HuH-7 (cell line): ENCODE data around the gene CRADD.
"Not testable (repeated sequence)": the region's sequence is repeated elsewhere in the genome, so short reads cannot be mapped to it uniquely, and the experiment has no call there.

Experiments used
- DNase-seq: peaks from one replicate; pipeline ENCODE4 v3.0.0; 2011; ENCODE audit warnings: low spot score

The CRADD gene

DNA sequence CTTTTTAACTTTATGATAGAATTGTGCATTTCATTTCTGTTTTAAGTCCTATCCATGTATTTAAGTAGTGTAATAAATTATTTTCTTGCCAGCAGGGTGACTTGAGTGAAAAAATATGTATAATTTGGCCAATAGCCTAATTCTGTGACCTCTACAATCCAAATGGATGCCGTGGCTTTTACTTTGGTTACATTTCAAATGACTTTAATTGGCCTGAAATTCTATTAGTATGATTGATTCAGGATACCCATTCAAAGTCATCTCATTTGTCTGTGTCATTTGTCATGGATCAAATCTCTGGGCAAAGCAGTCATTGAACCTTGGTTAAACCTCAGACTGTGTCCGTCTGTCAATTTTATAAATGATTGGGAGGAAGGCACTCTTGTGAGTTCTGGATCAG is 29.6 kb downstream of the CRADD start:
- no peak for DNase-seq

DNA sequence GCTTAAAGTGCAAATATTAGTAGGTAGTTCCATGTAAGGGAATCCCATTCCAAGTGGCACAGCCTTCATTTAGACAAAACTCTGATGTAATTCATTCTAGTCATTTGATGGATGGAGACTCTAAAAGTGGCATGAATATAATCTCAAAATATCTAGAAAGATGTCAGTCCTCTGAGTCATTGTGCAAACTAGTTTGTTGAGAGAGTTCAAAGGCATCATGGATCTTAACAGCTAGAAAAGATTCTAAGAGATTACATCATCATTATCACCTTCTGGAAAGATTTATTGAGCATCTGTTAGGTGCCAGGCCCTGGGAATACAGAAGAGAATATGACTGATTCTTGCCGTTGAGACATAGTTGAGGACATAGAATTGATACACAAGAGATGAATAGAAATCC is 30.7 kb downstream of the CRADD start:
- DNase-seq: no peak

DNA sequence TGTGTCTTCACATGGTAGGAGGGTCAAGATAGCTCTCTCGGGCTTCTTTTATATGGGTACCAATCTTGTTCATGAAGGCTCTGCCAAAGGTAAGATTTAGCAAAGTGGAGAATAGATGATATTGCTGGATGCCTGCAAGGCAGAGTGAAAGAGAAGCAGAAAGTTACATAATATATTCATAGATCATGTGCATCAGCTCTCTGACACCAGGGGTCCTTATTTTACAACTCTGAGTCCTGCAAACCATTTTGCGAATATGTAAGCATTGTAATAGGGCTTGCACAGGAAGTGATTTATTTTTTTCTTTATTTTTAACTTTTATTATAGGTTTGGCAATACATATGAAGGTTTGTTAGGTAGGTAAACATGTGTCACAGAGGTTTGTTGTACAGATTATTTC is 31.8 kb downstream of the CRADD start:
- no peak for DNase-seq

DNA sequence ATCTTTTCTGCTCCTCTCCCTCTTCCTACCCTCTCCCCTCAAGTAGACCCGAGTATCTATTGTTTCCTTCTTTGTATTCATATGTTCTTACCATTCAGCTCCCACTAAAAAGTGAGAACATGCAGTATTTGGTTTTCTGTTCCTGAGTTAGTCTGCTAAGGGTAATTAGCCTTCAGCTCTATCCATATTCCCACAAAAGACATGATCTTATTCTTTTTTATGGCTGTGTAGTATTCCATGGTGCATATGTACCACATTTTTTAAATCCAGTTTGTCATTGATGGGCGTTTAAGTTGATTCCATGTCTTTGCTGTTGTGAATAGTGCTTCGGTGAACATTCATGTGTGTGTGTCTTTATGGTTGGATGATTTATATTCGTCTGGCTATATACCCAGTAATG is 32.2 kb downstream of the CRADD start:
- DNase-seq: no peak

DNA sequence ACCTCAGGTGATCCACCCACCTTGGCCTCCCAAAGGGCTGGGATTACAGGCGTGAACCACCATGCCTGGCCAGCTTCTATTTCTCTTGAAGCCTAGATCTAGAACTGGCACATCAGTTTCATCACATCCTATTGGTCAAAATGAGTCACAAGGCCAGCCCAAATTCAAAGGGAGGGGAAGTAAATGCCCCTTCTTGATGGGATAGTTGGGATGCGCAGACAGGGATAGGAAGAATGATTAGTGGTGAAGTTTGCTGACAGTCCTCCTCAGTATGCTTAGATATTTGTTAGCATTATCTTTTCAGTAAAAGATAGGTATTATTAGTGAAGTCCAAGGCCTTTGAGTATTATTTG is 33.4 kb downstream of the CRADD start:
- no peak for DNase-seq

DNA sequence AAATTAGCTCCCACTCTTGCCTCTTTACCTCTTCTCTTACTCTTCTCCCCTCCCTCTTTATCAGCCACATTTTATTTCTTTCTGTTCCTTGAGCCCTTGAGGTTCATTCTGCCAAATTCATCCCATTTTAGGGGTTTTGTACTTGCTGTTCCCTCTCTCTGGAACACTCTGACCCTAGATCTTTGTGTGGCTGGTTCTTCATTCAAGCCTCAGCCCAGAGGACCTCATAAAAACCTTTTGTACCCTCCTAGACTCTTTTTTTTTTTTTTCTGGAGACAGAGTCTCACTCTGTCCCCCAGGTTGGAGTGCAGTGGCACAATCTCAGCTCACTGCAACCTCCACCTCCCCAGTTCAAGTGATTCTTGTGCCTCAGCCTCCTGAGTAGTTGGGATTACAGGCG is 34.3 kb downstream of the CRADD start:
- not testable (repeated sequence) for DNase-seq

DNA sequence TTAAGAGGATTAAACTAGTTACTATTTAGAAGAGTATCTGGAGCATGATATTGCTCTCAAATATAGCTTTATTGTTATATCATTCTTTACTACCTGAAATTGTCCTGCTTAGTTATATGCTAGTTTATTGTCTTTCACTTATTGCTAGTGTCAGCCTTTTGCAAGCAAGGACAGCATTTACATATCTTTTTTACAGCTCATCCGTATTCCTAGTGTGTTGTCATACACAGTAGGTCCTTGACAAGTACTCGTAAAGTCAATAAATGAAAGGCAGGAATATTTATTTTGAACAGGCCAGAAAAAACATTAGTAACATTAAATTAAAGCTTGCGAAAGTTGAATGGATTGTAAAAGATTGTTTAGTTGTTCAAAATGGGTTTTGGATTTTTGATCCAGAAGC is 35.0 kb downstream of the CRADD start:
- no peak for DNase-seq

DNA sequence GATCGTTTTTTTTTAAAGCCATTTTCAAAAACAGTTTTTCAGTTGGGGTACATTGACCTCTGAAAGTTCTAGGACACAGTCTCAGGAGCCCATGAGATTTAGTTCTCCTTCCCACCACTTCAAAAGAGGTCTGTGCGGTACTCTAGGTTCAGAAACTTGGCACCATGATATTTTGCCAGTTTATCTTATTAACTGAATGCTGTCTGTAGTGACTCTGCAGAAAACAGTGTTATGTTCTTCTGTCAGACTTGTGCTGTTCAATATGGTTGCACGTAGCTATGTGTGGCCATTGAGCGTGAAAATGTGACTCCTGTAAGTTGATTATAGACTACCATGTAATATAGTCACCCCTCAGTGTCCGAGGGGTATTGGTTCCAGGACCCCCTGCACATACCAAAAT is 35.9 kb downstream of the CRADD start:
- no peak for DNase-seq

DNA sequence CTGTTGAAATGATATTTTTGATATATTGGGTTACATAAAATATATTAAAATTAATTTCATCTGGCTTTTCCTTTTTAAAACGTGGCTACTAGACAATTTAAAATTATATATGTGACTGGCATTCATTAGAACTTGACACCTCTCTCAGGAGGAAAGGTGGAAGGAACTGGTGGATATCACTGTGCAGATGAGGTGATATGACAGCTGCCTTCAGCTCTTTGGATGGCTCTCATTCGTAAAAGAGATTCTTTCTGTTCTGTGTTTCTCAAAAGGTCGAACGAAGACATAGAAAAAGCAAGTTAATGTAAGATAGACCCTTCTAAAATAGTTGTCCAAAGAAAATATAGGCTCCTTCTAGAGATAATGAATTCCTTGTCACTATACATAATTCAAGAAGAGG is 36.6 kb downstream of the CRADD start:
- DNase-seq: no peak

DNA sequence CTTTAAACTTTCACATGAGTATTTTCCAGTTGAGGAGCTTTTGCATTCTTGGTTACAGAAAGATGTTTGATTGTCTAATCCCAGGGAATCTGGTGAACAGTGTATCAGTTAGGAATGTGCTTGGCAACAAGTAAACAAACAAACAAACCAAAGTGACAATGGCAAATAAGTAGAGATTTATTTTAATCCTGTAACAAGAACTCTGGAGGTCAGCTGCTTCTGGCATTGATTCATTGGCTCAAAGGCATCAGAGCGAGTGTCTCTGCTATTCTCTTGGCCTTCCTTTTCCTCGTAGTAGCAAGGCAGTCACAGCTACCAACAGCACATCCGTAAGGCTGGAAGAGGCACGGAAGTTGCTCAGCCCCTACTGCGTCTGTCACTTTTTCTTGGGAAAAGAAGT is 37.2 kb downstream of the CRADD start:
- DNase-seq: no peak

DNA sequence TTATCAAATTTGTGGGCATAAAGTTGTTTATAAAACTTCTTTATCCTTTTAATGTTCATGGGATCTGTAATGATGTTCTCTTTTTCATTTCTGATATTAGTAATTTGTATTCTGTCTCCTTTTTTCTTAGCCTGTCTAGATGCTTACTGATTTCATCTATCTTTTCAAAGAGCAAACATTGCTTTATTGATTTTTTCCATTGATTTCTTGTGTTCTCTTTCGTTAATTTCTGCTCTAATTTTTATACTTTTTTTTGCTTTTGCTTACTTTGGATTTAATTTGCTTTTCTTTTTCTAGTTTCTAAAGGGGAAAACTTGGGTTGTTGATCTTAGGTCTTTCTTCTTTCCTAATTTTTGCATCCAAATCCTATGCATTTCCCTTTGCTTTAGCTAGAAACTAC is 42.5 kb downstream of the CRADD start:
- DNase-seq: no peak

DNA sequence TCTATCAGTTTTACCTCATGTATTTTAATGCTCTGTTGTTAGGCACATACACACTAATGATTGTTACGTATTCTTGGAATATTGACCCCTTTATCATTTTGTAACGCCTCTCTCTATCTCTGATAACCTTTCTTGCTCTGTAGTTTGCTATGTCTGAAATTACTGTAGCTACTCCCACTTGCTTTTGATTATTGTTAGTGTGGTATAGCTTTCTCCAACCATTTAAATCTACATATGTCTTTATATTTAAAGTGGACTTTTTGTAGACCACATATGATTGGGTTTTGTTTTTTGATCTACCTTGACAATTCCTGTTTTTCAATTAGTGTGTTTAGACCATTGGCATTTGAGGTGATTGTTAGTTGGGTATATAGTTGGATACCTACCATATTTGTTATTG is 43.4 kb downstream of the CRADD start:
- no peak for DNase-seq

DNA sequence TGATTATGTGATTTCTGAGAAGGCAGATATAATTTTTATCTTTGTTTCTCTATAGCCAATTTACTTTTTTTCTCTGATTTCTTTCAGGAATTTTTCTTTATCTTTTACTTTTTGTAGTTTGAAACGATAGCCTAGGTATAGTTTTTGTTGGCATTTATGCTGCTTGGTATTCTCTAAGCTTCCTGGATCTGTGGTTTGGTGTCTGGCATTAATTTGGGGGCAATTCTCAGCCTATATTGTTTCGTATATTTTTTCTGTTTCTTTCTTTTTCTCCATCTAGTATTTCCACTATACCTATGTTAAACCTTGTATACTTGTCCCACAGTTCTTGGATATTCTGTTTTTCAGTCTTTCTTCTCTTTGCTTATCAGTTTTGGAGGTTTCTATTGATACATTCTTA is 45.0 kb downstream of the CRADD start:
- no peak for DNase-seq

DNA sequence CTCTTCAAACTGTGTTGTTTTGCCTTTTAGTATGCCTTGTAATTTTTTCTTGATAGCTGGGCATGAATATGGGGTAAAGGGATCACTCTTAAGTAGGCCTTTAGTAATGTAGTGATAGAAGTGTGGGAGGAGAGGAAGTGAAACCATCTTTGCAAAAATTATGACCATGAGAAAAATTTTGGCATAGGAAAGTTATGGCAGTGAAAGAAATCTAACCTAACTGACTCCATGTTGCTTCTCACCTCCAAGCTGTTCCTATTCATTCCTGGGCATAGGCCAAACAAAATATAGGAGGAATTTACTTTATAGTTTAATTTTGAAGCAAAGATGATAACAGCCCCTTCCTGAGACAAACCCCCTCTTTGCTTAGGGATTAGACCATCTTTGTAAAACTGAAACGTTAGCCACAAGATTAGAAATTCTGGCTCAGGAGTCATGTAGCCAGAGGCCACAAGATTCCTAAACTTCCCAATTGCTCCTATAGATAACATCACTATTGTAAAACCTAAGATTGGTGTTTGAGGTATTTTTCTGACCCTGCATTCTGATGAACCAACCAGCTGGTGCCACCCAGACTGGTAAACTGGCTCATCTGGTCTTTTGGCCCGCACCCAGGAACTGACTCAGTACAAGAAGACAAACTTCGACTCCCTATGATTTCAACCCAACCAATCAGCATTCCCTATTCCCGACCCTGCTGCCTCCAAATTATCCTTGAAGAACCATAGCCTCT is 45.8 kb downstream of the CRADD start:
- no peak for DNase-seq

DNA sequence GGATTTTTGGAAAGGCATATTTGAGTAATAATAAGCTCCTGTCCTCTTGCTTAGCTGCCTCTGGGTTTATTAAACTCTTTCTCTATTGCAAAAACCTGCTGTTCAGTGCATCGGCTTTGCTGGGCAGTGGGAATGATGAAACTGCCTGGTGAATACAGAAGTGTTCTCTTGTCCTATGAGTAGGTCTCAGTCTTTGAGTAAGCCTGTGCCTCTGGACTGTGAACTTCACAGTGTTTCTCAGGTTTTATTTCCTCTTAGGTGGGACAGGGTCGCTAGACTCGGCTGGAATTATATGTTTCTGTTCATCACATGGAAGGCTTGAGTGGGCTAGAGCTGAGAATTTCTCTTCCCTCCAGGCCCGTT is 46.4 kb downstream of the CRADD start:
- no peak for DNase-seq

DNA sequence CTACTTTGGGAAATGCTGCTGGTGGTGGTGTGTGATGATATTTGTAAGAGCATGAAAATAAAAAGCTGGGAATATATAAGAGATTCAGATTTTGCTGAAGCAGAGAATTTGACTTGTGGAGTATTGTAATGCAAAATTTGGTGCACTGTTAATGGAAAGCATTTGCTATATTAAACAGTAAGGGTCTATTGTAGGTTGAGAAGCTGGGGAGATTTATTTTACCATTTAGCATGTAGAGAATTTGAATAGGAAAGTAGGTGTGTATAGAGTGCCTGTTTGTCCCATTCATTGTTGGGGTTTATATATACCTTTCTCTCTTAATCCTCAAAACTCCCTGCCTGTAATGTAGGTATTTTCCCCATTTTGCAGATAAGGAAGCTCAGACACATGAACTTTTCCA is 48.4 kb downstream of the CRADD start:
- no peak for DNase-seq

DNA sequence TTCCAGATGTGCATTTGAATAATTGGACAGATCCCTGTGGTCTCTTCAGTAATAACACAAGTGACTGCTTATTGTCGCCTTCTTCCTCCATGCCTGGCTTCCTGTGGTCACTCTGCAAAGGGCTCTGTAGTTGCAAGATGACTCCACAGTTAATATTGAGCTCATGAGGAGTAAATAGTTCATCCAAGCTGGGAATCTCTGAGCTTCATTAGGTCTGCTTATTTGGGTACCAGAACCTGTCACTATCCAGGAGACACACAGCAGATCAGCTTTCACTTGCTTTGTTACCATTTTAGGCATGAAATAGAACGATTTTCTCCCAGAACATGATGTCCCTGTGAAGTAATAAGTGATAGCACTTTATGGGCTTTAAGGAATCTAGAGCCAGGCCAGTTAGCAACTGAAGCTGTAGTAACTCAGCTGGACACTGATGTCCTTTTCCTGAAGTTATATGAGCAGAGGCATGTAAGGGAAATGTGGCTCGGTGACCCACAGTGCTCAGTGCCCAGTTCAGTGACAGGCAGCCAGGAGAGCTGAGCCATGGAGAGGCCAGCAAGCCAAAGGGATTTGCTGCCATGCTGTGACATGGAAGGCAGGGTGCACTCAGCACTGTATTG is 50.1 kb downstream of the CRADD start:
- DNase-seq: no peak

DNA sequence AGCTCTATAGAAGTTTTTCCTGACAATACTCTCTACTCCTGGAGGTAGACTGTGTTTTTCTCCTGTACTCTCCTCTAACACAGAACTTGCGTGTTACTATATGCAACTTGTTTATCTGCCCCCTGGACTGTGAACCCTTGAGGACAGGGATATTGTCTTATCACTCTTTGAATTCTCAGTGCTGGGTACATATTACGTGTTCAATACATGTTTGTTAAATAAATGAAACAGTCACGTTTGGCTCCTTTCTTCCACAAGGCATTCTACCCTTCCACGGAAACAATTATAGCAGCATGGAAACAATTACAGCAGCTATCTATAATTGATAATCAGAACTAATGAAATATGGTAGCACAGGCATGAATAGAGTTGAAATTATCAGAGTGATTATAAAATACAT is 50.7 kb downstream of the CRADD start:
- no peak for DNase-seq

DNA sequence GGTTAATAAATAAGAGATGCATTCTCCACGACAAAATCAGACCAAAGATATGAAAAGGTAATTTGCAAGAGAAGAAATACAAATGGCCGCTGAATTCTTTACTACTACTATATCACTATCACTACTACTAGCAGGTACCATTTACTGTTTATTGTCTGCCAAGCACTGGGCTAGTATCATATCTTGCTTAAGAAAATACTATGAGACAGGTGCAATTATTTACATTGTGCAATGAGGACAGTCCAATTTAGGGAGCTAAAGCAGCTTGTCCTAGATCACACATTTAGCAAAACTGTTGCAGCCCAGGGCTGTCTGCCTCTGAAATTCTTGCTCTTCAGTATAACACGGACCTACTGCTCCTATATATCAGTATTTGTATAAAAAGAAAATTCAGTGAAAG is 52.8 kb downstream of the CRADD start:
- DNase-seq: no peak

DNA sequence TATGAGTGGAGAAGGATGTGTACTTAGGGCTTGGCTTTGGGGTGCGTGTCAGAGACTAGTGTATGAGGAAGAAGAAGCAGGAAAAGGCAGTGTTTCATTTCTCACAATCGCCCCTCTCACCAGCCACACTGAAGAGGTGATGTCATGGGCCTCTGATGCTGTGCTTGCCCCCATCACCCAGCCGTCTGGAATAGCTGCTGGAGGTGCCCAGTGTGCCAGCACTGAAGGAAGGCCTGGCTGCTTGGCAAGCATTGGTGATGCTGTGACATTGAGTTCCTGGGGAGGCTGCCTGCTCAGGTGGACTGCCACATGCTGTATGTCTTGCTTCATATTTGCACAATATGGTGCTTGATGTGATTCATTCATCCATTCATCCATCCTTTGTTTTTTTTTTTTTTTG is 56.2 kb downstream of the CRADD start:
- no peak for DNase-seq

DNA sequence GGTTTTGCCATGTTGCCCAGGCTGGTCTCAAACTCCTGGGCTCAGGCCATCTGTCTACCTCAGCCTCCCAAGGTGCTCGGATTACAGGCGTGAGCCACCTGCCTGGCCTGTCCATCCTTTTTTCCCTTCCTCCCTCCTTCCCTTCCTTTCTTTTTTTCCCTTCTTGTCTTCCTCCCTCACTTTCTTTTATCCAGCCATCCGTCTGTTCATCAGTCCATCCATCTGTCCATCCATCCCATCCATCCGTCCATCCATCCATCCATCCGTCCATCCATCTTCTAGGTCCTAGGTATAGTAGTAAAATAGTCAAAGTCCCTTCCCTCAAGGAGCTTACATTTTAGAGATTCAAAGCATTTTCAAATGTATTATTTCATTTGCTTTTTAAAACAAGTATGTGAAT is 56.8 kb downstream of the CRADD start:
- DNase-seq: no peak

DNA sequence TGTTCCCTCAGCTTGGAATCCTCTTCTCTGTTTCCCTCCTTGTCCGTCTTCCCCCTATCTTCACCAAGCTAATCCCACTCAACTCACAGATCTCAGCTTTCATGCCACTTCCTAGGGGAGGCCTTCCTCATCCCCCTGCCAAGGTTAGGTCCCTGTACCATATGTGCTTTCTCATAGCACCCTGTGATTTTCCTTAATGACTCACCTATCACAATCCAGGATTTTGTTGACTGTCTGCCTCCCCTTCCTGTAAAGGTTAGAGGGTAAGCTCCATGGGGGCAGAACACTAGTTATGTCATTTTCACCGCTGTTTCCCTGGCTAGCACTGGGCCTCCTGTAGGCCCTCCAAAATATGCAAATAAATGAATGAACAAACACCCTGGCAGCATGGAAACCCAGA is 57.6 kb downstream of the CRADD start:
- no peak for DNase-seq

DNA sequence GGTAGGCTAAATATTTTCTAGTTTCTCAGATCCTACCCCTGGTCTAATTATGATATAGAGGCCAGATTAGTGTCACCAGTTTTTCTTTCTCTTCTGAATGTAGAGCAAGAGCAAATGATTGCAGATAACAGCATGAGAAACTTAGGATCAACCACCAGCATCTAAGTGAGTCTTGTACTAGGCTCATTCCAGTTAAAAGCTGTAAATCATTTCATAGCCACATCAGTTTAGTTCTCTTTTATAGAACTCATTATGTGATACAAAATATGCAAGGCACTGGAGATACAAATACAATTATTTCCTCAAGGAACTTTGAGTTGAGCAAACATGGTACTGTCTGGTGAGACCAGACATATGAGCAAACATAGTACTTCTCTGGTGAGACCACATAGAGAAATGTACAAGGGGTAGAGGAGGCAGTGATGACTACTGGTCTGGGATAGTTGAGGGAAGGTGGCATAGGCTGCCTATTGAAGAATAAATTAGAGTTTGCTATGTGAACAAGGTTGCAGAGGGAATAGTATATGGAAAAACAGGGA is 59.5 kb downstream of the CRADD start:
- no peak for DNase-seq
